Activated naive CD4-positive, alpha-beta T cell treated with Interleukin-2 at 50 U/mL for 16 hours (primary cell): ENCODE results near the gene POLR1D.

Experiments
- DNase-seq: peaks from one replicate; pipeline ENCODE4 v3.0.0-alpha.2; 2020

Gene POLR1D, protein sequence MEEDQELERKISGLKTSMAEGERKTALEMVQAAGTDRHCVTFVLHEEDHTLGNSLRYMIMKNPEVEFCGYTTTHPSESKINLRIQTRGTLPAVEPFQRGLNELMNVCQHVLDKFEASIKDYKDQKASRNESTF

DNA sequence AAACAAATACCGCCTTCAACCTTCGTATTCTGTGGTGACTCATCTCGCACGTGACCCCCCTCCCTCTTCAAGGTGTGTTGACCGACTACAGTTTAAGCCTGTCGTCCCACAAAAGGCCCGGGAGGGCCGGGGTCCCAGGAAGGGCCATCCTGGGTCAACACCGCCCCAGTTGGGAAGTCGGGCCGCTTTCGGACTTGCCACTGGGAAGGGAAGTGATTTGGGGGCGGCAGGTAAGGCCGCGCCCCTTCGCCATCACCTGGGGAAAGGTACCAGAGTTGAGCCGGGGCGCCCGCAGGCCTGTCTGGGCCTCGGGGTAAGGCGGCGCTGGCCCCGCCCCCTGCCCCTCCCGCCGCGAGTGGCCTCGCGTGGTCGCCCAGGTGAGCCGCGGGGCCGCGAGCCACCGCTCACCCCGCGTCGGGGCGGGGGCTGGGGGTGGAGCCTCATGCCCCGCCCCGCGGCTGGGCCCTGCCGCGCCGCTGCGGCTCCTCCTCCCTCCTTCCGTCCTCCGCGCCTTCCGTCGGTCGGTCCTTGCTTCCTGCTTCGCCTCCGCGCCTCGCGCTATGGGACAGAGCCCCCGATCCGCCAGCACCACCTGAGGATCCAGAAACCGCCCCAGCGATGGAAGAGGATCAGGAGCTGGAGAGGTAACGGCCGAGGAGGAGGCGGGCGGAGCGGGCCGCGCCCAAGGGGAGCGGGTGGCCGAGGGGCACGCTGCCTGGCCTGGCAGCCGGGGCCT, at the start of gene POLR1D:
POLR1D (plus strand) TSS at position 527 of the 736 bp plus-strand sequence; CDS start at position 619, 92 bp downstream.
- DNase-seq = peak; percentile 84

- no peak for DNase-seq
These were observed 49.3 kb upstream of the POLR1D start for GRCh38 chr13:27572234-27572901.

GRCh38 chr13:27573265-27573664, 48.4 kb upstream of the POLR1D start:
- DNase-seq = no peak

DNA sequence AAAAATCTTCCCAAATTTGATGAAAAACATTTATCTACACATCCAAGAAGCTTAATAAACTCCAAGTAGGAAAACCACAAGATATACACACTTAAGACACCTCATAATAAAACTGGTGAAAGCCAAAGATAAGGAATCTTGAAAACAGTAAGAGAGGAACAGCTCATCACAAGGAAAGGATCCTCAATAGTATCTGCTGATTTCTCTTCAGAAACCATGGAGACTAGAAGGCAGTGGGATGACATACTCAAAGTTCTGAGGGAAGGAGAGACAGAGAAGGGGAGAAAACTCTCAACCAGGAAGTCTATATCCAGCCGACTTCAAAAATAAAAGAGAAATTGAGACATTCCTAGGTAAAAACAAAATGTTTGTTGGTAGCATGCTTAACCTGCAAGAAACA, 47.0 kb upstream of the POLR1D start:
- no peak for DNase-seq

- DNase-seq = no peak
These were observed 43.3 kb upstream of the POLR1D start for GRCh38 chr13:27578121-27579030.

GRCh38 chr13:27583645-27584044, 38.0 kb upstream of the POLR1D start:
- no peak for DNase-seq

GRCh38 chr13:27587095-27587746, 34.5 kb upstream of the POLR1D start:
- DNase-seq = no peak

DNA sequence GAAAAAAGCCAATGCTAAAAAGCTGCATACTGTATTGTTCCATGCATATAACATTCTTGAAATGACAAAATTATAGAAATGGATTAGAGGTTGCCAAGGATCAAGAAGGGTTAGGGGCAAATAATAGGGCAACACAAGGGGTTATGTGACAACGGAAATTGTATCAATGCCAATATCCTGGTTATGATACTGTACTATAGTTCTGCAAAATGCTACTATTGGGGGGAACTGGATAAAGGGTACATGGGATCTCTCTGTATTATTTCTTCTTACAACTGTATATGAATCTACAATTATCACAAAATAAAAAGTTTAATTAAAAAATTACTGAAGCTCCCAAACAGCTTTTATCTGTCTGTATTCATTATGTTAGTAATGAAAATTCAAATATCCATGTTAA, 33.3 kb upstream of the POLR1D start:
- DNase-seq = no peak

GRCh38 chr13:27592865-27593264, 28.8 kb upstream of the POLR1D start:
- no peak for DNase-seq

DNA sequence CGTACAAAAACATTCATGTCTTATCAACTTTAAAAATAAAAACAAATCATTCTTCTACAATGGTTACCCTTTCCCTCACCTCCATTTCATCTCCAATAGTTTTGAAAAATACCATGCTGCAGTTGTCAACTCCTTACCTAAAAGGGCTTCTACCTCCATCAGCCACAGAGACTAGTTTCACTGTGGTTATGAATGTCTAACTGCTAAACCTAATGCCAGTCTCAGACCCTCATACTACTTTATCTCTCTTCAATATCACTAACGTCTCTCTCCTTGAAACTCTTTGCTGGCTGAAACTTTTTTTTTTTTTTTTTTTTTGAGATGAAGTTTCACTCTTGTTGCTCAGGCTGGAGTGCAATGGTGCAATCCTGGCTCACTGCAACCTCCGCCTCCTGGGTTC, 28.4 kb upstream of the POLR1D start:
- no peak for DNase-seq

- no peak for DNase-seq
These were observed 26.5 kb upstream of the POLR1D start for GRCh38 chr13:27595055-27595811.

DNA sequence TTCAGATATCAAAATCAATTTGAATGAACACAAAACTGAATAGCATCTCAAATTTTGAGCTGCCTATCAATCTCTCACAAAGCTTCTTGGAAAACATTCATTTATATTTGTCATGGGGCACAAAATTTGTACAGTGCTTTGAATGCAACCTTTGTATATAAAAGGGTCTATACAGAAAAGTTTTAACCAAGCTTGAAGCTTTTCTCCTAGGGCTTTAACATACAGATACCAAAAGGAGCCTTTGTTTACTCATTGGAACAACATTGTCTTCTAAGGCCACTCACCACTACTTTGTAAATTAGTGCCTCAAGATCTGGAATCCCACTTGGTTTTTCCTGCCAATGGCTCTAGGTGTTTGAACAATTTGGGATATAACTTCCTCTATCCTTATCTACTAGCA, 22.6 kb upstream of the POLR1D start:
- no peak for DNase-seq

DNA sequence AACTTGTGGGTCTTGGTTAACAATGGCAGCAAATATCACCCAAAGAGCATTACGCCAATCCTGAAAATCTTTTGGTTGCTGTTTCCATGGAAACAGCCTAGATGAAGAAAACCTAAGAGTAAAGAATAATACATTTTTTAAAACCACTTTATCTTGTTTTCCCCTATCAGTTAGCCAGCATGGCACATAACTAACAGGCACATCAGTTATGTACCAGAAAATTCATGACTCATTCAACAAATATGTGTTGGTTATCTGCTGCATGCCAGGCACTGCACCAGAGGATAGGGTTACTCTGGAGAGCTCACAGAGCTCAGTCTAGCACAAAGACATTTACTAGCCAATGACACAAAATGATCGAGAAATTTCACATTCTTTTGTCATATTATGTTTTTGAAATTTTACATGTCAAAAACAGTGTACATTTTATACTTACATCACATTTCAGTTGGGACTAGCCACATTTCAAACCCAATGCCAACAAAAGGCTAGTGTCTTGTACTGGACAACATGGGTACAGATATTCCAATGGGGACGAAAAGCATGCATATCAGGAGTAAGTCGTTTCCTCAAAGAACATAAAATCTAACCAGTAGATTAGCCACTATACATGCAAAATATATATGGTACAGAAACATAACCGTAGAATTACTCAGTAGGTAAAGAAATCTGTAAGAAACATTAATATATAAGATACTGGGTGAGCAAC, 21.7 kb upstream of the POLR1D start:
- DNase-seq = no peak

GRCh38 chr13:27600711-27601110, 21.0 kb upstream of the POLR1D start:
- no peak for DNase-seq

DNA sequence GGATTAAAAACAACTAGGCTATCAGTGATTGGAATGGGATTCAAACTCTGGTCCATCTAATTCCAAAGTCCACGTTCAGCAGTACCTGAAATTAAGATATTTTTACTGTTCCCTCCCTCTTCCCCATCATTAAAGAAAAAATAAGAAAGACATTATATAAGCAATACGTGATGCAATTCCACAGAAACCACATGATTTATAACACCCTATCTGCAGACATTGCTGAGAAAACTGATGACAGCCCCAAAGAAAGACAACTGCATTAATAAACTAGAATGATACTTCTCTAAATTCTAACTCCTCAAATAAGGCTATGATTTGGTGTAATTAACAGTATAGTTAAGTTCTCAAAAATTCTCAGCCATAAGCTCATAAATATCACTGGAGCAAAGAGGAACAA, 20.5 kb upstream of the POLR1D start:
- DNase-seq = no peak

- no peak for DNase-seq
These were observed 19.9 kb upstream of the POLR1D start for GRCh38 chr13:27601803-27602202.

GRCh38 chr13:27605099-27605498, 16.6 kb upstream of the POLR1D start:
- no peak for DNase-seq

DNA sequence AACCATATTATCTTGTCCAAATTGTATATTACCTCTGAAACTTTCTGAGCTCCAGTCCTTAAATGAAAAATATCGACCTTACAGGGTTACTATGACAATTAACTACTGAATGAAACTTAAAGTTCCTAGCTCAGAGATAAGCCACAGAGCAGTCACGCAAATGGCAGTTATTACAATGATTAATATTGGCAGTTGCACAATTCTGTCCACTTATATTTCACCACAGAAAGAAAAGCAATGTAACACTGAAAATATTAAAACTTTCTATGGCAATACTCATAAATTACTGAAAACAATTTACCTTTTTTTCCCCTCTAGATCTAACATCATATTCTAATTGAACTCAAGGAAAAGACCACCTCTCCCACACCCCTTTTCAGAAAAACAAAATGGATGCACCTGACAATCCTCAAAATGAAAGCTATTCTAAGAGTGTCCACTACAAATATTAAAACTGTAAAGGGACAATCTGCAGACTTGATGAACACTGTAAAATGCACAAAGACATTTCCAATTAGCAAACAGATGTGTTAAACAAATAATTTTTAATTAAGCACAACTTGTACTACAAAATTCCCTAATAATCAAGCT, 16.0 kb upstream of the POLR1D start:
- DNase-seq = no peak

DNA sequence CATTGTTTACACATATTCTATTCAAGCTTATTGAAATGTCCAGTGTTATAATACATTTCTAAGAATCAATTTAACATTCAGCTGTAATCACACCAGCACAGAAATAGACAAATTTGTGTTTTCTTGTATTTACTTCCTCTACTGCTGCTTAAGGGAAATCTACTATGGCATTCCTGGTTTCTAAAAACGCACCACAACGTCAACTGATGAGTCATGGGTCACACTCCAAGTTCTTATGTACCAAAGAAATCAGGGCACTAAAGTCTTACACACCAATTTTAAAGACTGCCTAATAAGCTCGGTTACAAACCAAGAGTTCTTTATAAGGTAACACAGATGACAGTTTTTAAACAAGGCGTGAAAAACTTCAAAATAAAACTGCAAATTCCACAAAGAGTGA, 14.6 kb upstream of the POLR1D start:
- DNase-seq = no peak

GRCh38 chr13:27613628-27614027, 8.1 kb upstream of the POLR1D start:
- DNase-seq = no peak

- DNase-seq = no peak
These were observed 3.8 kb upstream of the POLR1D start for GRCh38 chr13:27617881-27618321.
